Non-pigmented ciliary epithelial cell (primary cell): ENCODE measurements around the gene COL4A3.

Source experiments
- DNase-seq: peaks from one replicate; pipeline ENCODE4 v3.0.0-alpha.2; 2010; ENCODE audit warnings: low read depth

The COL4A3 gene

DNA sequence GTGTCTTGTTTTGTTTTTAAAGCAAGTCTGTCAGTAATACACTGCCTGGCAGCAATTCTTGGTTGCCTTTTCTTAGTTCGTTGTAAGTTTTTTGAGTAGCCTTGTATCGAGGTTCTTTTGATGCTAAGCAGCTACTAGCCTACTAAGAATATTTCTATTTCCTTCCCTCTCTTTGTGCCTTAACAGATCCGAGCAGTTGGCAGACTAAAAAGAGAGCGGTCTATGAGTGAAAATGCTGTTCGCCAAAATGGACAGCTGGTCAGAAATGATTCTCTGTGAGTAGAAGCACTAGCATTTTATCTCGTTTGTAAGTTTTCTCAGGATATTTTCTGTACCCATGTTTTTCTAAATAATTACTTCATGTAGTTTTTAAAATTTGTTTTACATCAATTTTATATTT is 175.7 kb downstream of the COL4A3 start:
- DNase-seq, result no peak

- no peak for DNase-seq
Observed at GRCh38 chr2:227341553-227341952, 177.1 kb downstream of the COL4A3 start.

DNA sequence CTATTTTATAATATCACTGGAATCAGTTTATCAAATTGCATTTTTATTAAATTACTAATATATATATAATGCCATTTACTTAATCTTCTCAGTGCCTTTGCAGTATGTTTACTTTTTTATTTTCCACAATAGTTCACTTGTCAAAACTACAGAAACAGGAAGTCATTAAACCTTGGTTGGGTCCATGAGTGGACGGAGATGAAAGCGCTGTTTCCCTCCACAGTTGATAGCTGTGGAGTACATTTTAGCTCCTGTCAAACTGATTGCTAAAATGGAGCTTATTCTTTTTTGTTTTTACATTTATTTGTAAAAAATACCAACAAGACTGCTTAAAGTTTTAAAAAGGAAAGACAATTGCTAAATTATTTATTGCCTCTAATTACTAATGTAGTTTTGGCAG is 179.8 kb downstream of the COL4A3 start:
- no peak for DNase-seq

- no peak for DNase-seq
Observed at GRCh38 chr2:227347117-227347516, 182.7 kb downstream of the COL4A3 start.

GRCh38 chr2:227348324-227348723 is 183.9 kb downstream of the COL4A3 start:
- no peak for DNase-seq

GRCh38 chr2:227349989-227350612 is 185.7 kb downstream of the COL4A3 start:
- DNase-seq, result no peak

DNA sequence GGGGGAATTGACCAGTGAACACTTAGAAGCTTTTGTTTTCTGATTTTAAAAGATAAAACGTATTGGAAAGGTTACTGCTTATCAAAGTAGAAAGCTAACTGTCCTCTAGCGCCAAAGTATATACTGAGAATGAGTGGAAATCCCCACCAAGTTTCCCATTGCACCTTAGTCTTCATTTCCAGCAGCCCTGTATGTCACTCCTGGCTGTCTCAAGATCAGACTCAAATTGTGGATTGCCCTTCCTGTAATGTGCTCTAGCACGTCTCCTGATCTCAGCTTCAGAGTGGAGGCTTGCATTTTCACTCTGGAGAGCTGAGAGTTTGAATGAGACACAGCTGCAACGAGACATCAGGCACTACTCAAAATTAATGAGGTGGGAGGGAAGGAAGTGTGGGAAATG is 187.2 kb downstream of the COL4A3 start:
- no peak for DNase-seq

DNA sequence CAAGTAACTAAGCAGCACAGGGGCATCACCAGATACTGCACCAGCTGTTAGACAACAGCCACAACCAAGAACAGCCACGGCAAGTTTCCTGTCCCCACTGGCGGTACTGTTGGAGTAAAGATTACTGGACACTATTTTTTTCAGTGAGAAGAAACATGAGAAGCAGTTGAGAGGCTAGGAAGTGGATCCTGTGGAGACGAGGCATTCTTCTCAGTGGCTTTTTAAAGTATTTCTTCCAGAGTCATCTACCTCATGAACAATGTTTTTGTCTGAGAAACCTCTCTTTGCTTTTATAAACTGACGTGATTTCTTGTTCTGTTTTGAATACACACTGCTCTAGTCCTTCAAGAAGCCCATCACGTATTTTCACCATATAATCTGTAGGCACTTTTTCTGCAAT is 195.9 kb downstream of the COL4A3 start:
- no peak for DNase-seq

DNA sequence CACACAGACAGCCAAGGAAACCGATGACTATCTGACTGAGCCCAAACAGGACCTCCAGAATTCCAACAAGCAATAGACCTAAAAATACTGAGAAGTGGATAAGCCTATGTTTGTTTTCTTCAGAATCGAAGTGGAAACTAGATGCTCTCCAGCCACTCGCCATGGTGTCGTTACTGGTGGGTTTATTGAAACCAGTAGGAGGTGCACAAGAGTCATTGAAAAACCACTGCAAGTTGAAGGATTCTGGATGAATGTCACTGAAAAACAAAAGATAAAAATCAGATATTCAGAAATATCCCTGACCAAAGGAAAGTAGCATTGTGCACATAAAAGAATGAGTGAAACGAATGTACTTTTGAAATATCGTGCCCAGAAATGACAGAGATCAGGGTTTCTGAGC is 199.3 kb downstream of the COL4A3 start:
- no peak for DNase-seq
